Measurements from ENCODE around the gene TMEM143. TPM values are rescaled to one million over a fixed set of nuclear protein-coding genes. Genes with fewer than 3 reads are reported as not detected.

The TMEM143 gene
- total and polyA plus RNA-seq, 10 of the 15 experiments (the other 5 are each of a cell fraction or from before 2014, with no cell fraction given): 1.5 to 19.5 (median 10.1) TPM

GRCh38 chr19:48373567-48373966, 9.8 kb upstream of the TMEM143 start (continued):
- TF ChIP-seq CBX3 (IDR thresholded peaks at IDR 0.05; ENCODE audit: borderline replicate concordance, low read depth): no peak
- no peak for TF ChIP-seq HDAC6 (IDR thresholded peaks at IDR 0.05; ENCODE audit: unreplicated experiment)
- TF ChIP-seq STAT3 (IDR thresholded peaks at IDR 0.05; ENCODE audit: low read depth, low read length): no peak
- no peak for TF ChIP-seq SRF (IDR thresholded peaks at IDR 0.05; ENCODE audit: low read depth in 2 of 2, low read length in 2 of 2)
- TF ChIP-seq MXI1 (IDR thresholded peaks at IDR 0.05; ENCODE audit: low read depth, low read length): no peak
- no peak for TF ChIP-seq EZH2 (IDR thresholded peaks at IDR 0.05; ENCODE audit: borderline replicate concordance, control insufficient read depth, low read depth, low read length)
- no peak for TF ChIP-seq ZBTB11 (CRISPR knock-in tag; IDR thresholded peaks at IDR 0.05)
- no peak for TF ChIP-seq DPF2 (IDR thresholded peaks at IDR 0.05)
- no peak for TF ChIP-seq ZNF592 (IDR thresholded peaks at IDR 0.05)
- no peak for TF ChIP-seq SMC3 (IDR thresholded peaks at IDR 0.05; ENCODE audit: borderline replicate concordance, low read length)
- no peak for TF ChIP-seq BMI1 (IDR thresholded peaks at IDR 0.05; ENCODE audit: borderline replicate concordance)
- no peak for TF ChIP-seq POU2F2 (IDR thresholded peaks at IDR 0.05; ENCODE audit: borderline replicate concordance, low read depth, low read length)
- TF ChIP-seq NFYA (IDR thresholded peaks at IDR 0.05; ENCODE audit: borderline replicate concordance, low read depth, low read length): no peak

Data from GM12878 (cell line).